Measurements from ENCODE around the gene EPHA8.

Gene EPHA8

GRCh38 chr1:22638476-22639234 lies 75.4 kb downstream of the EPHA8 start:
- TF ChIP-seq MYNN (tag by site-specific recombination; IDR thresholded peaks at IDR 0.05; ENCODE audit: borderline replicate concordance) (no peak), SP7 (tag by site-specific recombination; IDR thresholded peaks at IDR 0.05) (no peak), ZNF768 (tag by site-specific recombination; IDR thresholded peaks at IDR 0.05) (peak; percentile 88; the same call in 1 of the 2 replicates)
- H3K36me3 ChIP-seq (ENCODE audit: control insufficient read depth in 2 of 2, insufficient read depth in 1 of 2, low read length in 2 of 2), result no peaks in the 10 kb centered on the region
- POLR2A ChIA-PET, result no interaction called here
- CTCF ChIA-PET, result interaction anchor here (0.6 to 5.4 kb wide), 3 partner anchors 218 to 506 kb away, joined by 3 to 93 read pairs (median 4); no protein-coding TSS in a partner anchor
- no peaks in the 10 kb centered on the region for H3K9me3 ChIP-seq (ENCODE audit: control insufficient read depth, insufficient read depth, low read depth, low read length)
- H3K4me3 ChIP-seq (ENCODE audit: low read depth, low read length), result no peak overlapping the region
- H3K27ac ChIP-seq (ENCODE audit: extremely low read depth, low read depth, low read length), result no peak overlapping the region
- no peaks in the 10 kb centered on the region for H3K4me1 ChIP-seq (ENCODE audit: control insufficient read depth, insufficient read depth, low read length)

- no peaks in the 10 kb centered on the region for H3K4me1 ChIP-seq (ENCODE audit: control insufficient read depth, insufficient read depth, low read length)
- POLR2A ChIA-PET, result interaction anchor here (0.7 kb wide), 1 partner anchor 199 kb away, joined by 4 read pairs; no protein-coding TSS in a partner anchor
Measured at GRCh38 chr1:22639286-22639685, 76.0 kb downstream of the EPHA8 start.

More at GRCh38 chr1:22639286-22639685, 76.0 kb downstream of the EPHA8 start:
- Histone ChIP-seq H3K36me3 (ENCODE audit: control insufficient read depth in 2 of 2, insufficient read depth in 1 of 2, low read length in 2 of 2) (no peaks in the 10 kb centered on the region), H3K4me3 (ENCODE audit: low read depth, low read length) (no peak overlapping the region), H3K9me3 (ENCODE audit: control insufficient read depth, insufficient read depth, low read depth, low read length) (no peaks in the 10 kb centered on the region), H3K27ac (ENCODE audit: extremely low read depth, low read depth, low read length) (no peak overlapping the region)
- CTCF ChIA-PET, result interaction anchor here (0.6 to 5.4 kb wide), 6 partner anchors 105 to 507 kb away, joined by 3 to 93 read pairs (median 4); no protein-coding TSS in a partner anchor
- TF ChIP-seq ZSCAN5A (tag by site-specific recombination; IDR thresholded peaks at IDR 0.05), result no peak
- TF ChIP-seq FEZF1 (tag by site-specific recombination; IDR thresholded peaks at IDR 0.05), result no peak
- TF ChIP-seq ZNF785 (tag by site-specific recombination; IDR thresholded peaks at IDR 0.05), result no peak
- no peak for TF ChIP-seq ZNF16 (tag by site-specific recombination; IDR thresholded peaks at IDR 0.05; ENCODE audit: low read depth)
- no peak for TF ChIP-seq ZNF571 (tag by site-specific recombination; IDR thresholded peaks at IDR 0.05)
- TF ChIP-seq GLI4 (tag by site-specific recombination; IDR thresholded peaks at IDR 0.05), result no peak
- no peak for TF ChIP-seq ZNF426 (tag by site-specific recombination; IDR thresholded peaks at IDR 0.05)
- TF ChIP-seq CTCF (tag by site-specific recombination; IDR thresholded peaks at IDR 0.05), result no peak
- no peak for TF ChIP-seq YY1 (tag by site-specific recombination; IDR thresholded peaks at IDR 0.05)
- TF ChIP-seq ZBTB44 (tag by site-specific recombination; IDR thresholded peaks at IDR 0.05), result no peak
- TF ChIP-seq ZNF837 (tag by site-specific recombination; IDR thresholded peaks at IDR 0.05), result no peak
- no peak for TF ChIP-seq ZNF169 (tag by site-specific recombination; IDR thresholded peaks at IDR 0.05)
